SU-DHL-6 (cell line): ENCODE data around the gene BMPR1B.

ENCODE experiments used
- H2AFZ ChIP-seq: fragments of 200-600 bp; sonication (generic); 2 replicates; pipeline ENCODE4 v1.6.1; 2014; ENCODE audit warnings: low read depth, mild to moderate bottlenecking, moderate library complexity, mixed read lengths, antibody characterized with exemption, low read length; ENCODE audit not compliant: severe bottlenecking
- H3F3A ChIP-seq: fragments of 200-600 bp; shearing (Covaris generic); 2 replicates; pipeline ENCODE4 v1.6.0; 2016; ENCODE audit warnings: antibody characterized with exemption, mild to moderate bottlenecking; ENCODE audit not compliant: insufficient read depth
- H3K27ac ChIP-seq: fragments of 200-600 bp; sonication (generic); 2 replicates; pipeline ENCODE4 v1.5.1; 2016; ENCODE audit warnings: low read depth, mild to moderate bottlenecking, low read length, moderate library complexity, mixed read lengths
- H3K27me3 ChIP-seq: fragments of 200-600 bp; sonication (generic), shearing (Covaris generic); 2 replicates; pipeline ENCODE4 v1.6.0; 2014; ENCODE audit warnings: mild to moderate bottlenecking, low read length
- H3K36me3 ChIP-seq: fragments of 200-600 bp; sonication (generic); 2 replicates; pipeline ENCODE4 v1.6.1; 2014; ENCODE audit warnings: mild to moderate bottlenecking, low read length, mixed read lengths
- H3K4me2 ChIP-seq: fragments of 300-600, 200-600 bp; shearing (Covaris generic), sonication (generic); 2 replicates; pipeline ENCODE4 v1.6.0; 2014; ENCODE audit warnings: low read length, low read depth, mild to moderate bottlenecking; ENCODE audit not compliant: poor library complexity, severe bottlenecking
- H3K4me3 ChIP-seq: fragments of 200-600 bp; sonication (generic); 2 replicates; pipeline ENCODE4 v1.5.1; 2014; ENCODE audit warnings: antibody characterized with exemption, low read length, mild to moderate bottlenecking, mixed read lengths; ENCODE audit not compliant: insufficient read depth, poor library complexity, severe bottlenecking
- H3K79me2 ChIP-seq: fragments of 200-600 bp; sonication (generic); 2 replicates; pipeline ENCODE4 v1.6.1; 2014; ENCODE audit warnings: mild to moderate bottlenecking, low read length, moderate library complexity; ENCODE audit not compliant: insufficient read depth
- H3K9ac ChIP-seq: fragments of 200-600 bp; sonication (generic); 2 replicates; pipeline ENCODE4 v1.7.0; 2014; ENCODE audit warnings: mild to moderate bottlenecking, low read length
- H3K9me2 ChIP-seq: fragments of 200-600 bp; sonication (generic); replicated peaks from 2 replicates; pipeline ENCODE4 v1.6.1; 2014; ENCODE audit warnings: low read length; ENCODE audit not compliant: insufficient read depth
- H3K9me3 ChIP-seq: fragments of 200-600 bp; sonication (generic); 2 replicates; pipeline ENCODE4 v1.6.1; 2014; ENCODE audit warnings: low read length, mixed read lengths; ENCODE audit not compliant: insufficient read depth
- H4K20me1 ChIP-seq: fragments of 200-600 bp; sonication (generic); 2 replicates; pipeline ENCODE4 v1.6.1; 2014; ENCODE audit warnings: low read depth, mild to moderate bottlenecking, antibody characterized with exemption, low read length, moderate library complexity, mixed read lengths
- CTCF ChIP-seq: fragments of 200-600 bp; sonication (generic); IDR thresholded peaks from one replicate; pipeline ENCODE4 v1.5.1; 2017; ENCODE audit warnings: antibody characterized with exemption, mild to moderate bottlenecking, low read length, moderate library complexity; ENCODE audit not compliant: insufficient read depth, poor library complexity, severe bottlenecking
- EZH2phosphoT487 ChIP-seq: fragments of 200-600 bp; sonication (generic), shearing (Covaris generic); conservative IDR thresholded peaks from 2 replicates; pipeline ENCODE4 v1.6.1; 2018; ENCODE audit warnings: mild to moderate bottlenecking, antibody characterized with exemption, low read length, moderate library complexity, mixed read lengths

The BMPR1B gene

GRCh38 chr4:95048296-95048695 lies 290.5 kb downstream of the BMPR1B start:
- no peak overlapping the region for H2AFZ ChIP-seq
- H3K4me2 ChIP-seq, result no peak overlapping the region
- no peak overlapping the region for H3K27ac ChIP-seq
- no peaks in the 10 kb centered on the region for H3F3A ChIP-seq
- no peaks in the 10 kb centered on the region for H3K9me2 ChIP-seq
- H3K4me3 ChIP-seq, result no peak overlapping the region
- TF ChIP-seq EZH2phosphoT487, result no peak
- no peak overlapping the region for H3K9ac ChIP-seq
- no peaks in the 10 kb centered on the region for H3K79me2 ChIP-seq
- H3K36me3 ChIP-seq, result no peaks in the 10 kb centered on the region
- H3K27me3 ChIP-seq, result no peaks in the 10 kb centered on the region
- H3K9me3 ChIP-seq, result no peaks in the 10 kb centered on the region
- no peaks in the 10 kb centered on the region for H4K20me1 ChIP-seq

- Histone ChIP-seq H3K27ac (no peak overlapping the region), H3K9me3 (no peaks in the 10 kb centered on the region), H3K36me3 (no peaks in the 10 kb centered on the region), H3F3A (no peaks in the 10 kb centered on the region), H3K9ac (no peak overlapping the region), H3K4me2 (no peak overlapping the region), H3K9me2 (no peaks in the 10 kb centered on the region), H2AFZ (no peak overlapping the region), H4K20me1 (no peaks in the 10 kb centered on the region), H3K79me2 (no peaks in the 10 kb centered on the region), H3K4me3 (no peak overlapping the region), H3K27me3 (no peaks in the 10 kb centered on the region)
- no peak for TF ChIP-seq EZH2phosphoT487
- no peak for TF ChIP-seq CTCF
These were observed 291.9 kb downstream of the BMPR1B start for GRCh38 chr4:95049551-95050233.

- H3K36me3 ChIP-seq, result no peaks in the 10 kb centered on the region
- no peak for TF ChIP-seq CTCF
- no peak for TF ChIP-seq EZH2phosphoT487
- no peak overlapping the region for H3K27ac ChIP-seq
These were observed 293.4 kb downstream of the BMPR1B start for GRCh38 chr4:95050980-95051701.

GRCh38 chr4:95051702-95052020 lies 293.9 kb downstream of the BMPR1B start:
- Histone ChIP-seq H3K4me3 (no peak overlapping the region), H3K9me2 (no peaks in the 10 kb centered on the region), H3K36me3 (no peaks in the 10 kb centered on the region), H3K9ac (no peak overlapping the region), H2AFZ (no peak overlapping the region), H3K79me2 (no peaks in the 10 kb centered on the region), H3K27ac (no peak overlapping the region), H3K4me2 (no peak overlapping the region), H3K9me3 (no peaks in the 10 kb centered on the region), H4K20me1 (no peaks in the 10 kb centered on the region), H3F3A (no peaks in the 10 kb centered on the region), H3K27me3 (no peaks in the 10 kb centered on the region)
- TF ChIP-seq EZH2phosphoT487, result no peak
- no peak for TF ChIP-seq CTCF

More at GRCh38 chr4:95050980-95051701, 293.4 kb downstream of the BMPR1B start:
- no peak overlapping the region for H3K9ac ChIP-seq
- H3K4me3 ChIP-seq, result no peak overlapping the region
- no peaks in the 10 kb centered on the region for H3K27me3 ChIP-seq
- H3K79me2 ChIP-seq, result no peaks in the 10 kb centered on the region
- no peaks in the 10 kb centered on the region for H4K20me1 ChIP-seq
- no peak overlapping the region for H2AFZ ChIP-seq
- H3K9me2 ChIP-seq, result no peaks in the 10 kb centered on the region
- no peak overlapping the region for H3K4me2 ChIP-seq
- H3F3A ChIP-seq, result no peaks in the 10 kb centered on the region
- no peaks in the 10 kb centered on the region for H3K9me3 ChIP-seq
